Activated T-helper 2 cell treated with anti-CD3 and anti-CD28 coated beads, Interferon-gamma antibody, Interleukin-2, Interleukin-4, amounts not matched to agents 10 μg/mL and 5 μg/mL and 100 μg/mL, durations not matched to agents 14 hours and 24 hours and 36 hours (primary cell): ENCODE data around the gene SCML1. TPM values are rescaled to one million over a fixed set of nuclear protein-coding genes. Genes with fewer than 3 reads are reported as not detected.
A peak's percentile ranks its signal among the peaks of the same experiment; 100 is the strongest.

Source experiments
- DNase-seq: peaks from one replicate; pipeline ENCODE4 v3.0.0; 2021; ENCODE audit warnings: low spot score
- H3K27ac Mint-ChIP-seq: one replicate; pipeline ENCODE4 v1.8.0; 2021; ENCODE audit warnings: mixed read lengths
- H3K27me3 Mint-ChIP-seq: one replicate; pipeline ENCODE4 v1.8.0; 2021; ENCODE audit warnings: low read depth, mixed read lengths
- H3K36me3 Mint-ChIP-seq: one replicate; pipeline ENCODE4 v1.8.0; 2021; ENCODE audit warnings: low read depth, mixed read lengths
- H3K4me1 Mint-ChIP-seq: one replicate; pipeline ENCODE4 v1.8.0; 2021; ENCODE audit warnings: low read depth, mixed read lengths
- H3K4me3 Mint-ChIP-seq: one replicate; pipeline ENCODE4 v1.8.0; 2021; ENCODE audit warnings: low read depth, mild to moderate bottlenecking, moderate library complexity, mixed read lengths
- H3K9me3 Mint-ChIP-seq: one replicate; pipeline ENCODE4 v1.8.0; 2021; ENCODE audit warnings: mixed read lengths
- intact Hi-C: fragments of 100-400 bp; cut with micrococcal nuclease; formaldehyde crosslinking; loops from one replicate; pipeline ENCODE4 v1.15.1; 2023
- total RNA-seq: library from RNA; stranded (reverse); gene quantifications from 2 replicates; pipeline ENCODE4 v1.2.3, GENCODE V29; 2022

SCML1 gene
- total RNA-seq, 1 donor from 2014 or later, result 0.78 TPM

DNA sequence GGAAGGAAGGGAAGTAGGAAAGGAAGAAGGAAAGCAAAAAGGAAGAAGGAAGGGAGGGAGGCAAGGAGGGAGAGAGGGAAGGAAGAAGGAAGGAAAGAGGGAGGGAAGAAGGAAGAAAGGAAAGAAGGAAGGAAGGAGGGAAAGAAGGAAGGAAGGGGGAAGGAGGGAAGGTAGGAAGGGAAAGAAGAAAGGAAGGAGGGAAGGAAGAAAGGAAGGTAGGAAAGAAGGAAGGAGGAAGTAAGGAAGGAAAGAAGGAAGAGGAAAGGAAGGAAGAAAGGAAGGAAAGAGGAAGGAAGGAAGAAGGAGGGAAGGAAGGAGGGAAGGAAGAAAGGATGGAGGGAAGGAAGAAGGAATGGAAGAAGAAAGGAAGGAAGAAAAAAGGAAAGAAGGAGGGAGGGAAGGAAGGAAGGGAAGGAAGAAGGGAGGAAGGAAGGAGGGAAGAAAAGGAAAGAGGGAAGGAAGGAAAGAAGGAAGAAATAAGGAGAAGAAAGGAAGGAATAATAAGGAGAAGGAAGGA lies 18.6 kb upstream of the SCML1 start:
- intact Hi-C loops, result no loop called here
- Mint-ChIP-seq H3K27me3 (peaks cover 2% of the 10 kb centered on the region), H3K27ac (no peak overlapping the region), H3K4me1 (no peaks in the 10 kb centered on the region), H3K4me3 (no peak overlapping the region), H3K36me3 (no peaks in the 10 kb centered on the region), H3K9me3 (no peaks in the 10 kb centered on the region)
- no peak for DNase-seq

GRCh38 chrX:17719711-17720110 lies 17.6 kb upstream of the SCML1 start:
- no peaks in the 10 kb centered on the region for H3K27me3 Mint-ChIP-seq
- DNase-seq, result no peak
- no peak overlapping the region for H3K27ac Mint-ChIP-seq
- intact Hi-C loops, result no loop called here
- no peaks in the 10 kb centered on the region for H3K4me1 Mint-ChIP-seq
- H3K36me3 Mint-ChIP-seq, result no peaks in the 10 kb centered on the region
- H3K9me3 Mint-ChIP-seq, result no peaks in the 10 kb centered on the region
- no peak overlapping the region for H3K4me3 Mint-ChIP-seq

DNA sequence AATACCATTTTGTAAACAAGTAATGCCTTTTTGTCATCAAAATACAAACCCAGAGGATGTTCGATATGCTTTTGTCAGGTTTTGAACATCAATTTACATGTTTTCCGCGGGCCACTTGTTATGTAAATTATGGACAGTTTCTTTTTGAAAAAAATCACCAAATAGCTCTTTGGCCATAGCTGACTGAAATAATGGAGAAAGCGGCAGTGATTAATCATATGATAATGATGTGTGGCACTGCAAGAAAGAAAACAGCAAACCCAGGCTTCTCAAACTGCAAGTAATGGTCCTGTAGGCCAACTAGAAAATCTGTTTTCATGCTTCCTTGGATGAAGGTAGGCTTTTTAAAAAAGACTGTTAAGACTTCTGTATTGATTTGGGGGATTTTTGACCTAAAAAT lies 15.6 kb upstream of the SCML1 start:
- intact Hi-C loops, result no loop called here
- Mint-ChIP-seq H3K27ac (no peak overlapping the region), H3K36me3 (no peaks in the 10 kb centered on the region), H3K9me3 (no peaks in the 10 kb centered on the region), H3K27me3 (no peaks in the 10 kb centered on the region), H3K4me1 (no peaks in the 10 kb centered on the region), H3K4me3 (no peak overlapping the region)
- DNase-seq, result no peak

- H3K27me3 Mint-ChIP-seq, result no peaks in the 10 kb centered on the region
- no peaks in the 10 kb centered on the region for H3K9me3 Mint-ChIP-seq
- intact Hi-C loops, result no loop called here
- H3K4me1 Mint-ChIP-seq, result no peaks in the 10 kb centered on the region
- H3K27ac Mint-ChIP-seq, result no peak overlapping the region
- no peak for DNase-seq
- H3K36me3 Mint-ChIP-seq, result no peaks in the 10 kb centered on the region
- no peak overlapping the region for H3K4me3 Mint-ChIP-seq
Observed at GRCh38 chrX:17725181-17725580, 12.1 kb upstream of the SCML1 start.

GRCh38 chrX:17732138-17732783 lies 5.0 kb upstream of the SCML1 start:
- no peak for DNase-seq
- no peaks in the 10 kb centered on the region for H3K9me3 Mint-ChIP-seq
- no peak overlapping the region for H3K4me3 Mint-ChIP-seq
- H3K27ac Mint-ChIP-seq, result no peak overlapping the region
- intact Hi-C loops, result no loop called here
- H3K4me1 Mint-ChIP-seq, result no peaks in the 10 kb centered on the region
- peaks cover 6% of the 10 kb centered on the region for H3K27me3 Mint-ChIP-seq
- no peaks in the 10 kb centered on the region for H3K36me3 Mint-ChIP-seq

DNA sequence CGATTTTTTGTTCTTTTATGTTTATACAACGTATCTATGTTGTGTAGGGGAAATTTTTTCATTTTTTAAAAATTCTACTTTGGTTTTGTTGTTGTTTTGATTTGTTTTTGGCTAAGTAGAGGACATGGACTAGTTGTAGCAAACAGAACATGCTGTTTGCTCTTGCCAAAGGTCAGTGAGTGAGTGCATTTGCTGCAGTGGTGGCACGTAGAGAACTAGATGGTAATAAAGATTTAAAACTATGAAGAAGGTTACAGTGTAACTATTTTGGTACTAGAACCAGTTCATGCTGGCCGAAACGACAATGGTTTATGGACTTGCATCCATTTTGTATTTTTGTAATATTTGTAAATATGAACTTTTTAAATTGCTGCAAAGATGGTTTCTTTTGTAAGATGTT lies 1.9 kb upstream of the SCML1 start:
- no peaks in the 10 kb centered on the region for H3K36me3 Mint-ChIP-seq
- peaks cover 25% of the 10 kb centered on the region for H3K27me3 Mint-ChIP-seq
- H3K4me1 Mint-ChIP-seq, result peaks cover 19% of the 10 kb centered on the region
- H3K27ac Mint-ChIP-seq, result no peak overlapping the region
- no peak for DNase-seq
- H3K4me3 Mint-ChIP-seq, result no peak overlapping the region
- intact Hi-C loops, result loop anchor here (5.0 kb wide), 1 partner anchor 1607 kb away; the partner anchor contains the start of gene PDHA1
- no peaks in the 10 kb centered on the region for H3K9me3 Mint-ChIP-seq

GRCh38 chrX:17736478-17736855 lies 826 bp upstream of the SCML1 start:
- H3K4me3 Mint-ChIP-seq, result peak overlapping the region; percentile 70
- H3K4me1 Mint-ChIP-seq, result peaks cover 19% of the 10 kb centered on the region
- H3K36me3 Mint-ChIP-seq, result no peaks in the 10 kb centered on the region
- H3K27ac Mint-ChIP-seq, result peak overlapping the region; percentile 46
- H3K9me3 Mint-ChIP-seq, result no peaks in the 10 kb centered on the region
- DNase-seq, result no peak
- intact Hi-C loops, result loop anchor here (5.0 kb wide), 1 partner anchor 1606 kb away; the partner anchor contains the start of gene PDHA1
- peaks cover 33% of the 10 kb centered on the region for H3K27me3 Mint-ChIP-seq

DNA sequence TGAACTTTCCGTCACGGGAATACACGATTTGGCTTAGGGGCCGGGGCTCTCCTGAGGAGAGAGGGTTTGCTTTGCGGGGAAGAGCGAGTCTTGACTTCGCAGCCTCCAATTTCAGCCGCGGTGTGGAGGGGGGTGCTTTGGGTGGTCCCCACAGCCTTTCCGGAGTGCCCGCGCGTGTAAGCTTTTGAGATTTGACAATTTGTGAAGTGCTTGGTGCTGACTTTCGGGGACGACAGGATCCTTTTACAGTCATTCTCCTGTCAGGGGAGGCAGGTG lies 355 bp downstream of the SCML1 start:
- no peak overlapping the region for H3K27ac Mint-ChIP-seq
- intact Hi-C loops, result loop anchor here (5.0 kb wide), 1 partner anchor 1605 kb away; the partner anchor contains the start of gene PDHA1
- H3K4me1 Mint-ChIP-seq, result peaks cover 19% of the 10 kb centered on the region

DNA sequence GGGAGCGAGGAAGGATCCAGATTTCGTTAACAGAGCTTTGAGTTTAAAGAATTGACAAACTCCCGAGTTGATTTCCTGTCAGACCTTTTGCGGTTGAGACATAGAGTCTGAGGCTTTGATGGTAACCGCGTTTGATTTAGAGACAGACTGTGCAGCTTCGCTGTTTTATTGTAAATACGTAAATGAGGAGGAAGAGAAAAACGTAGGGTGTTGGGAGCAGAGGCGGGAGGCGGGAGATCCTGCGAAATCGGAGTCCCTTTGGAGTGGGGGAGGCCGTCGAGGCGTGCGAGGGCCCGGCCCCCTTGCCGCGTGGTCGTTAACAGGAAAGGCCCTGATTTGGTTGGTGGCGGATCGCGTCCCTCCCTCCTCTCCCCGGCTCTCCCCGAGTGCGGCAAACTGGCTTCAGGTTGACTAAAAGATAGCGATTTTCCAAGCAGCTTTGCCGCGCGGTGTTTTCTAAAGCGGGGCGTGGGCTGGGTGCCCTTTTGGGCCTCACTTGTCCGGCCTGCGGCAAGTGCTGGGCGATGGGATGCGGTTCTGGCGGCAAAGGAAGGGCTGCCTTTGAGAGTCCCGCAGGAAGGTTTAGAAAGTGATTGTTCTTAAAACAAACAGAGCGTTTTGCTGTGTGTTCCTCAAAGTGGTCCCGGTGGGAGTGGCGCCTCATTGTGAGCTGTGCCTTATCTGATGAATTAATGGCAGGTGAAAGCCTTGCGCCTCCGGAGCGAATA lies 857 bp downstream of the SCML1 start:
- Mint-ChIP-seq H3K27ac (no peak overlapping the region), H3K4me1 (peaks cover 19% of the 10 kb centered on the region), H3K4me3 (peak overlapping the region; percentile 69), H3K36me3 (no peaks in the 10 kb centered on the region), H3K27me3 (peaks cover 46% of the 10 kb centered on the region), H3K9me3 (no peaks in the 10 kb centered on the region)
- DNase-seq, result peak; percentile 12
- intact Hi-C loops, result loop anchor here (5.0 kb wide), 1 partner anchor 1604 kb away; the partner anchor contains the start of gene PDHA1

More for the DNA sequence above, 355 bp downstream of the SCML1 start:
- DNase-seq, result peak; percentile 11
- Mint-ChIP-seq H3K36me3 (no peaks in the 10 kb centered on the region), H3K9me3 (no peaks in the 10 kb centered on the region), H3K4me3 (peak overlapping the region; percentile 69), H3K27me3 (peaks cover 43% of the 10 kb centered on the region)

DNA sequence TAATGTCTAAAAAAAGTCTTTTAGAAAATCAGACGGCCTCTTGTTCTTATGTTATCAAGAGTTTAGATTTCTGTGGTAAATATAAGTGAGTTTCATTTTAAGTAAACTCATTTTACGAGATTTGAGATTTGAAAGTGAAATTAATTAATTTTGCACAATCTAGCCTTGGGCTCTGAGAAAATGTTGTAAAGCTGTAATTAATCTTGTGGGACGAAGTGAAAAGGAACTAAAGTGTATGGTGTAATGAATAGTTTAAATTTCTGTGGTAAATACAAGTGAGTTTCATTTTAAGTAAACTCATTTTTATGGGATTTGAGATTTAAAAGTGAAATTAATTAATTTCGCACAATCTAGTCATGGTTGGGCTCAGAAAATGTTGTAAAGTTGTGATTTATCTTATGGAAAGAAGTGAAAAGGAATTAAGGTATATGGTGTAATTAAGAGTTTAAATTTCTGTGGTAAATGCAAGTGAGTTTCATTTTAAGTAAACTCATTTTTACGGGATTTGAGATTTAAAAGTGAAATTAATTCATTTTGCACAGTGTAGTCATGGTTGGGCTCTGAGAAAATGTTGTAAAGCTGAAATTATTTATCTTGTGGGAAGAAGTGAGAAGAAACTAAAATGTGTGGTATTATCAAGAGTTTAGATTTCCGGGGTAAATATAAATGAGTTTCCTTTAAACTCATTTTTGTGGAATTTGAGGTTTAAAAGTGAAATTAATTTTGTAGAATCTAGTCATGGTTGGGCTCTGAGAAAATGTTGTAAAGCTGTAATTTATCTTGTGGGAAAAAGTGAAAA lies 1.6 kb downstream of the SCML1 start:
- H3K4me3 Mint-ChIP-seq, result peak overlapping the region; percentile 15
- intact Hi-C loops, result loop anchor here (5.0 kb wide), 1 partner anchor 1603 kb away; the partner anchor contains the start of gene PDHA1
- H3K27me3 Mint-ChIP-seq, result peaks cover 45% of the 10 kb centered on the region
- DNase-seq, result no peak
- no peaks in the 10 kb centered on the region for H3K9me3 Mint-ChIP-seq
- peak overlapping the region; percentile 17 for H3K27ac Mint-ChIP-seq
- peaks cover 19% of the 10 kb centered on the region for H3K4me1 Mint-ChIP-seq
- no peaks in the 10 kb centered on the region for H3K36me3 Mint-ChIP-seq

GRCh38 chrX:17740137-17741122 lies 3.1 kb downstream of the SCML1 start:
- Mint-ChIP-seq H3K4me1 (peaks cover 19% of the 10 kb centered on the region), H3K4me3 (no peak overlapping the region), H3K36me3 (no peaks in the 10 kb centered on the region), H3K9me3 (no peaks in the 10 kb centered on the region), H3K27ac (no peak overlapping the region), H3K27me3 (peaks cover 41% of the 10 kb centered on the region)
- no peak for DNase-seq
- intact Hi-C loops, result no loop called here

- Mint-ChIP-seq H3K27ac (no peak overlapping the region), H3K4me1 (peaks cover 19% of the 10 kb centered on the region), H3K36me3 (no peaks in the 10 kb centered on the region), H3K4me3 (no peak overlapping the region), H3K27me3 (peaks cover 41% of the 10 kb centered on the region), H3K9me3 (no peaks in the 10 kb centered on the region)
- intact Hi-C loops, result no loop called here
- no peak for DNase-seq
Observed at GRCh38 chrX:17741123-17741511, 3.8 kb downstream of the SCML1 start.
